GM10847 (cell line): ENCODE results near the gene PTPRN2.

Experiments used
- POLR2A ChIP-seq: IDR thresholded peaks from 2 replicates; pipeline ENCODE4 v1.6.1; 2011; ENCODE audit not compliant: insufficient read length; ENCODE audit errors: extremely low read depth

Gene PTPRN2

DNA sequence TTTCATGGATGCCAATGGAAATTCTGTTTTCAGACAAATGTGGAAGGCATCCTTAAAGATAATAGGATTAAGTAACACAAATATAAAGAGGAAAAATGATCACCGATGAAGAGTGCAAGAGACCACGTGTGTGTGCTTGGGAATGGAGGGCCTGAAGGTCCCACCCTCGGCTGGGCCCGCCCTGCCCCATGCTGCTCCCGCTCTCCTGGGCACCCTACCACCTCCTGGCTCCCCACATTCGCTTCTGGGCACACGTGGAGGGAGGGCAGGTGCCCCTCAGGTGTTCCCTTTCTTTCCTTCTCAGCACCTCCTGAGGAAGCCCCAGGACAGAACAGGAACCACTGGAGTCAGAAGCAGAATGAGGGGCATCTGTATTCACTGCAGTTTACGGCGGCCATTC, 883.3 kb downstream of the PTPRN2 start:
- TF ChIP-seq POLR2A: no peak

DNA sequence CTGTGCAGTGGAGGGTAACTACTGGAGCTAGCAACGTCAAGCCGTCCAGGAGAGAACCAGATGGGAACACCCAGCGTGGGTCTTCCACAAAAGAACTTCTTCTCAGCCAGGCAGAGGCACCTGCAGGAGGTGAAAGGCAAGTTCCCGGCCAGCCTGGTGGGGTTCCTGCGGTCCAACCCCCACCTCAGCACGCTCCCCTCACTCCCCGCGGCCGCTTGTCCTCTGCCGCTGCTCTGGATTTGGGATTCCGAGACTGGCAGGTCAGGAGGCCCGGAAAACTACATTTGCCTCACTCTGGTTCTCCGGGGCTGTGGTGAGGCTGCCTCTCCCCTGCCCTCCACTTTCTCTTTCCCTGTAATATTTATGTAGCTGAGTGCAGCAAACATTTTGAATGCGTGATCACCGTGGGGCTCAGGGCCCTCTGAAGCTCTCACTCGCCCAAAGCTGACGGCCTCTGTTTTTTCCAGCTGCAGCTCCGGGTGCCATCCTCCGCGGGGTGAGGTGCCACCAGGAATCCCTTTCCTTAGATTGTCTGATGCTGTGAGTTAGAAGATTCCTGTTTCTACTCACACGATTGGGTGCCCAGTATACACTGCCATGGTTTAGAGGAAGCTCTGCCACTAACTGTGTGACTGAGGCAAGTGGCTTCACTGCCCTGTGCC, 884.0 kb downstream of the PTPRN2 start:
- TF ChIP-seq POLR2A: no peak

DNA sequence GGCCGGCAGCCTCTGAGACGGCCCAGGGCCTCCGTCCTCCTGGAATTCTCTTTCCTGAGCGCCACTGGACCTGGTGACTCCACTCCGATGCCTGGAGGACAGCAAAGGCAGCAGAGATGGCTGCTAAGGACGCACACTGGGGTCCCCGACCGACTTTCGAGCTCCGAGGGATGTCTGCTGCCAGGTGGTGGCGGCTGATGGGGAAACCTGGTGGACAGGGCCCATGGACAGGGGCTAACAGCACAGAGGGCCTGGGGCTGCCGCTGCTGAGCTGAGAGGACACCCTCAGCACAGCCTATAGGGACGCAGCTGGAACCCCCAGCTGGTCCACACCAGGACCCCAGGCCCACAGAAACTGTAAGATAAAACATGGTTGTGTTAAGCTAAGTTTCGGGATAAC, 884.5 kb downstream of the PTPRN2 start:
- no peak for TF ChIP-seq POLR2A

DNA sequence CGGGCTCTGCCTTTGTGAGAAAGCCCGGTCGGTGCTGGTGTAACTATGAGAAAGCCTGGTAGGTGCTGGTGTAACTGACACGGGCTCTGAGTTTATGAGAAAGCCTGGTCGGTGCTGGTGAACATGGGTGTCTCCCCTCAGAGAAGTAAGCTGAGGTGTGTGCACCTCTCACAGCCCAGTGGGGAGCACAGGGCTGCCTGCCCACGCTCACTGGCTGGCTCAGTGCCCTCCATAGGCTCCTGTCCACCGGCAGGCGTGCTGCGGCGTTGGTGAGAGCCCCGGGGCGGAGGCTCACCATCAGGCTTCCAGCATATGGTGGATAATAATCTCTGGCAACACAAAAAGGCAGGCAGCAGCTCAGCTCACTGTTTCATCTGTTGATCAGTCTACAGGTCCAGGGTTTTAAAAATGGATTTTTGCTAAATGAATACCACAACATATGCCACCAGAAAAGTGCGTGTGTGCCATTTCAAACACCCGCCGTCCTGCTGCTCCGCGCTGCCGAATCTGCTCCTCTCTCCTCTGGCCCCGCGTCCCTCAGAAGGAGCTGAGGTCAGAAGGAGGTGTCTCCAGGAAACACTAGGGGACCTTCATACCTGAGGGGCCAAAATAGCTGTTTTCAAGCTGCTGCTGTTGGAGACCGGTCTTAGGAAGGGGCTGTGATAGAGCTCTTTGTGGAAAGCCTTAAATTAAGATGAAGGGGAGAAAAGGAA, 885.2 kb downstream of the PTPRN2 start:
- TF ChIP-seq POLR2A: no peak

DNA sequence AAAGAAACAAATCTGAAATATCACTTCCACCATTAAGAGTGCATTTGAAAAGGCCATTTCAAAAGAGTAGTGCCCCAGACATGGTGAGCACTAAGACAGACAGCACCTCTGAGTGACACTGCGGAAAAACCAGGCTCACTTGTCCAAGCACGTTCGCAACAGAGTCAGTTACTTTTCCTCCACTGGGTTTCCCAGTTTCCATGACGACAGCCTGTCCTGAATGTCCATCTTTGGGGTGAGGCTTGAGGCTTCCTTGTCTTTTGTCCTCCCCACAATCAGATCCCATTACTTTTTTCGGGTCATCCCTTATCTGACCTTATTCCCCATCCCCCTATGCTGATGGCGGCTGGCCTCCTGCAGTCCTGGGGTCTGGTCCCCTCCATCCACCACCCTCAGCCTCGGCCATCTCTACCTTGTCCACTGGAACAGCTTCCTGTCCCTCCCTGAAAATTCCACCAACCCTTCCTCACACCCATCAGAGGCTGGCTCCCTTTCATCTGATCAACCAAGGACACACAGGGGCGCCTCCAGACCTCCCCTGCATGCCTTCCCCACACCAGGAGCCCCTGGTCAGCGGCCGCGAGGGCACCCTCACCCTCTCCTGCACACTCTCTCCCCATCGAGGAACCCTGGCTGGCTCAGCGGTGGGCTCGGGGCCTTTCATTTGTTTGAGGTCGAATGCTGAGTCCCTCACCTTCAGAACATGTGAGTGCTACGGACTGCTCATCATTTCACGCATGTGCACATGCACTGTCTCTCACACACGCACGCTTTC, 887.2 kb downstream of the PTPRN2 start:
- no peak for TF ChIP-seq POLR2A

DNA sequence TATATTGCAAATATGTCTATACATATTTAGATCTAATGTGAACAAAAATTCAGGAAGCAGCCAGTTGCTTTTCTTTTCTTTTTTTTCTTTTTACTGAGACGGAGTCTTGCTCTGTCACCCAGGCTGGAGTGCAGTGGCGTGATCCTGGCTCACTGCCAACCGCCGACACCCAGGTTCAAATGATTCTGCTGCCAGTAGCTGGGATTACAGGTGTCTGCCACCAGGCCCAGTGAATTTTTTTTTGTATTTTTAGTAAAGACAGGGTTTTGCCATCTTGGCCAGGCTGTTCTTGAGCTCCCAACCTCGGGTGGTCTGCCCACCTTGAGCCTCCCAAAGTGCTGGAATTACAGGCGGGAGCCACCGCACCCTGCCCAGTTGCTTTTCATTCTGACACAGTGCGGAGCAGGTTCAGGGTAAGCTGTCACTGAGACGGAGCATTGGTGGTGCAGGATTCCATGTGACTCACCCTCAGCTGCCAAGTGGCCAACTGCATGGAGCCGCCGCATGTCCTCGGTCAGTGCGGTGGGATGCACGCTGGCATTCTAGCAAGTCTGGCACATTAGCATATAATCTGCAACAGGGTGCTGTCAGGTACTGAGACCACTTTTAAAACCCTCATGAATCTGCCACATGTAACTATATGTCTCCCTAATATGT, 888.1 kb downstream of the PTPRN2 start:
- no peak for TF ChIP-seq POLR2A

DNA sequence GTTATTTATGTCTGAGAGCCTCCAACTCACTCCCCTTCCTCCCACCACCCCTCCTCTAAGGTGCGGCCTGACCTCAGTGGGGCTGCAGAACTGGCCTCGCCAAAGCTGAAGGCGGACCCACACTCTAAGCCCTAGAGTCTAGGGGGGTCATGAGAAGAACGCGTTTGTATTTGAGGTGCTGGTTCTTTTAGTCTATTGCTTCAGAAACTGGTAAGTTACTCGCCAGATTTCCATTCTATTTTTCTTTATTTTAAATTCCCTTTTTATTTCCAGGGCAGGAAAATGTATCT, 893.3 kb downstream of the PTPRN2 start:
- TF ChIP-seq POLR2A: no peak

DNA sequence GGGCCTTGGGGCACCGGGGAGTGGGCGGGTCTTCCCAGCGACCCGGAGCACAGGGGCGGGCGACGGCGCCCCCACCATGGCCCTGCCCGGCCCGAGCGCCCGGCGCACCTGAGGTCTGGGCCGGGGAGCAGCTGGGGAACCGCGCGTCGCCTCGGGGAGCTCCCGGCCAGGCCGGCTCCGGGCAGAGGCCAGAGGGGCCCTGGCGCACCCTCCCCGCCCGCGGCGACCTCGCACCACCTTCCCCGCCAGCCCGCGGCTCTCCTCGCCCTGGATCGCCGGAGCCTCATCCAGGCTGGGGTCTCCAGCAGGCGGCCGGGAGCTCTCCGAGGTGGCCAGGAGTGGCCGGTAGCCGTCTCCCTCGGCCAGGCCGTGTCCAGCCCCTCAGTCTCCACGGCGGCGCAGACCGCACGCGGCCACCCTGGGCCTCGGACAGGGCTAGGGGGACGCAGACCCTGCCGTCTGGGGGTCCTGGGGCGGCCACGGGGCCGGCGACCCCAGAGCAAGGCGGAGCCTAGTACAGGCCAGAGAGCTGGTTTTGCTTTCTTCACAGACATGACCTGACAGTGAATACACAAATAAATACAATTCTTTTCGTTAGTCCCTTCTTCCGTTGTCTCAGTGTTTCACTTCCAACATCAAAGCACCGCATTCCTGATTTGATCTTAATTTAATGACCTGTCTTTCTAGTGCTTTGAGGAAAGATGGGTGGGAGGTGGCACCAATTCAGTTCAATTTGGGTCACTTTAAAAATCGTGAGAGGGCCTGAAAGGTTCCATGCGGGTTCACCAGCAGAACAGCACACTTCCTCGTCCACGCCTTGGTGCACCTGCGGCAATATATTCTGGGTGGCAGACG, 893.9 kb downstream of the PTPRN2 start:
- TF ChIP-seq POLR2A: no peak

DNA sequence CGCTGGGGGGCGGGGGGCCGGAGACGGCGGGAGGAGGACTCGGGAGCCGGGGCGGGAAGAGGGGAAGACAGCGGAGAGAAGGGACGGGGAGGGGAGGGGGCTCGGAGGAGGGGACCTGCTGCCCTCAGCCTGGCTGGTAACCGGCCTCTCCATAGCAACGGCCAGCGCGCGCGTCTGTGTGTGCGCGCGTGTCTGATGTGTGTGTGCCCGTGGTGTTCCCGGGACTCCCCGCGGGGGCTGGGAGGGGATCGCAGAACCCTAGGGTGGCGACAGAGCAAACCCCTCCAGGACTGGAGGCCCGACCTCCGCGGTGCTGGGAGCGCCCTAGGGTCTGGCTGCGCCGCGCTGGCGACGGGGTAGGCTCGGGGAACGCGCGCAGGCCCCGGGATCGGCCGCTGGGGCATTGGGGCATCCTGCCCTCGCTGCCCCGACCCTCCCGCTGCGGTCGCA, 894.5 kb downstream of the PTPRN2 start:
- no peak for TF ChIP-seq POLR2A

DNA sequence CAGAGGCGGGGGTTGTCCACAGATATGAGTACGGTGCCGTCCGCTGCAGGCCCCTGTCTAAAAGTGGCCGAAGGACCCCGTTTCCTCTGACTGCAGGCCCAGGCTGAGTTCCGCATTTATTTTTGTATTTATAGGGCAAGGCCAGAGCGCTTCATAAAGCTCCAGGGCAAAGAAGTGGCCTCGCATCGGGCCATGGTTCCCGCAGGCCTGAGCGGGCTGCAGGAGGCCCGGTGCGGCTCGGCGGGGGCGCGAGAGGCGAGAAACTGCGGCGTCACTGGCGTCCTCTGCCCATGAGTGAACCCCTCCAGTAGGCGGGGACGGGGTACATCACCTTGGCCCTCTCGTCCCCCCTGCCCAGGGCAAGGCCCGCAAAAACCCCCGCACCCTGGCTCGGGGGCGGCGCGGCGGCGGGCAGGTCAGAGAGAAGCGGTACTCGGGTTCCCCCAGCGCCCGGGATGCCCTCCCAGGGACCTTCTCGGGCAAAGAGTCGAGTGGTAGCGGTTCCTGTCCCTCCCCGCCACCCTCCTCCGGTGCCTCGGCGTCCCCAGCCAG, 895.1 kb downstream of the PTPRN2 start:
- no peak for TF ChIP-seq POLR2A

DNA sequence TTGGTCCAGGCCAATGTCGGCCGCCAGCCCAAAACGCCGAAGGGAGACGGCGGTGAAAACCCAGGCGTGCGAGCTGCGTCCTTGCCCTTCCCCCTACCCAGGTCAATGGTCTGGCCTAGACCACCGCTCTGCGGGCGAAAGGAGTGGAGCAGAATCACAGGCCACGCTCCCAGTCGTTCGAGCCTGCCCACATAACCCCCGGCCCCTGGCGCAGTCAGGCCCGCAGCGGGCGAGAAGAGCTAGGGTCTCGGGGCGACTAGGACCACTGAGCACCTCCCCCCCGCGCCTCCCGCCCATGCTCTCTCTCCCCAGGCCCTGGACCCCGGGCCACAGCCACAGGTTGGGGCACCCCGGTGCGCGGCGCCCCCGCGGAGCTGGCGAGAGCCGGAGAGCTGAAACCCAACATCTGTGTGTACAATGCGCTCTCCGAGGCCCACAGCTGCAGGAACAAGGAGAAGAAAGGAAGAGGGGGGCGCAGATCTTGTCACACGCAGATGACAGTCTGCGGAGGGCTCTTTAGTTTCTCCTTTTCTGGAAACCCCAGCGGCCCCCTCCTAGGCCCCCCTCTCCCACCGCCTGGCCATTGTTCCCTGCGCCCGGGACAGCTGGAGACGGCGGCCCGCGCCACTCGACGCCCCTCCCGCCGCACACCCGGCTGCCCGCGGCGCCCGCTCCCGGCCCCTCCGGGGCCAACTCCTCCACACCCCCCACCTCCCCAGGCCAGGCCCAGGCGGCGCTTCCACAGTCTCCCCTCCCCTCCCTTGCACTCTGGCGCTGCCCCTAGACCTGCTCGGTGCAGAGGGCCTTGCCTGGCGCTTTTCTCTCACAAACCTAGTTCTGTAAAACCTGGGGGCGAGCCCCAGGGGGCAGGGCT, 895.8 kb downstream of the PTPRN2 start:
- no peak for TF ChIP-seq POLR2A

DNA sequence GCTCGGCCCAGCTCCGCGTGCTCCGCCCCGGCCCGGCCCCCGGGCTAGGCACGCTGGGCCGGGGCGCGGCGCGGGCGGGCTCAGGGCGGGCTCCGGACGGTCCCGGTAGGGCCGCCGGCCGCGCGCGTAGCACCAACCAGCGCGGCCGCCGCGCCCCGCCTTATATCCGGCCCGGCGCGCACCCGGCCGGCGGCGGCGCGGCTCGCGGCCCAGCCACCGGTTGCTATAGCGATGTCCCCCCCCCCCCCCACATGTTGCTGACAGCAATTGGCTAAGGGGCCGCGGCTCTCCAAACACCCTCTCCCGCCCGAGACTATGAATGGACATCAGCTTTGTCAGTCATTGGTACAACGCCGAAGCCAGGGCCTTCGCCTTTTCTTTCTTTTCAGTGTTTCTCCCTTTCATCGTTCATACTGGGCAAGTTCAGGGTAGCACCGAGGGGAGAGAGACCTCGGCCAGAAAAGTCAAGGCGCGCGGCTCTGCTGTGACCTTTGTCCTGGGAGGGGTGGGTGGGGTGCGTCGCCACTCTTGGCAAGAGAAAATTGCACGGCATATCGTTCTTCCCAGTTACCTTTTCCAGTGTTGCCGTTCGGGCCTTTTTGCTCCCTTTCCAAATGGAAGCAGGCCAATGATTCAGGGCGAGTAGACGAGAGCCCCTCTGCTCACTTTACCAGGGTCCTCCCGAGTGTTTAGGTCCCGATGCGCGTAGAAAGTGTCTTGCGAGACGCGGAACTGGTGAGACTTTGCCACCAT, 896.6 kb downstream of the PTPRN2 start:
- TF ChIP-seq POLR2A: no peak
